OCI-LY7 (cell line): ENCODE measurements around the gene CEND1. TPM values are rescaled to one million over a fixed set of nuclear protein-coding genes. Genes with fewer than 3 reads are reported as not detected.

ENCODE experiments used
- BruUV-seq: library from RNA; stranded (reverse); fragments of 400-500 nt; replicated peaks from 2 replicates; lab custom pipeline; 2021; lab: Mats Ljungman, UMichigan
- CTCF ChIA-PET: fragments of 300-600 bp; sonication (Branson Sonifier 250); formaldehyde crosslinking; loops from one replicate; lab custom pipeline; 2022; ENCODE audit warnings: antibody characterized with exemption; ENCODE audit not compliant: unreplicated experiment; lab: Charles Lee
- POLR2A ChIA-PET: fragments of 300-600 bp; sonication (Branson Sonifier 250); formaldehyde crosslinking; loops from one replicate; lab custom pipeline; 2022; ENCODE audit warnings: antibody characterized with exemption; lab: Charles Lee
- DNase-seq: peaks from one replicate; pipeline ENCODE4 v3.0.0-alpha.2; 2015; ENCODE audit warnings: low spot score
- H2AFZ ChIP-seq: fragments of 200-600 bp; sonication (generic), shearing (Covaris generic); 2 replicates; pipeline ENCODE4 v1.6.1; 2014; ENCODE audit warnings: mild to moderate bottlenecking, antibody characterized with exemption, low read length, moderate library complexity
- H3K27ac ChIP-seq: fragments of 200-600 bp; sonication (generic); 2 replicates; pipeline ENCODE4 v1.5.1; 2014; ENCODE audit warnings: mixed run types, low read depth, mild to moderate bottlenecking, moderate library complexity, low read length, inconsistent platforms; ENCODE audit not compliant: poor library complexity, severe bottlenecking
- H3K36me3 ChIP-seq: fragments of 200-600 bp; sonication (generic); 2 replicates; pipeline ENCODE4 v1.6.1; 2014; ENCODE audit warnings: mild to moderate bottlenecking, antibody characterized with exemption, low read length, moderate library complexity, mixed read lengths; ENCODE audit not compliant: insufficient read depth
- H3K4me1 ChIP-seq: fragments of 200-600 bp; sonication (generic); 2 replicates; pipeline ENCODE4 v1.5.1; 2014; ENCODE audit warnings: mild to moderate bottlenecking, low read length; ENCODE audit not compliant: insufficient read depth, poor library complexity, severe bottlenecking
- H3K4me2 ChIP-seq: fragments of 200-600 bp; sonication (generic); 2 replicates; pipeline ENCODE4 v1.6.1; 2014; ENCODE audit warnings: mild to moderate bottlenecking, low read length
- H3K4me3 ChIP-seq: fragments of 200-600 bp; sonication (generic); 2 replicates; pipeline ENCODE4 v1.5.1; 2014; ENCODE audit warnings: mild to moderate bottlenecking, low read depth, low read length; ENCODE audit not compliant: poor library complexity, severe bottlenecking
- H3K79me2 ChIP-seq: fragments of 200-600 bp; sonication (generic); 2 replicates; pipeline ENCODE4 v1.6.1; 2016; ENCODE audit warnings: low read depth, mild to moderate bottlenecking, low read length, moderate library complexity, mixed read lengths; ENCODE audit not compliant: insufficient read depth
- H3K9me2 ChIP-seq: fragments of 200-600 bp; sonication (generic); 2 replicates; pipeline ENCODE4 v1.6.1; 2016; ENCODE audit warnings: mild to moderate bottlenecking, low read length, mixed read lengths; ENCODE audit not compliant: insufficient read depth
- H3K9me3 ChIP-seq: fragments of 200-600 bp; sonication (generic); 2 replicates; pipeline ENCODE4 v1.6.1; 2014; ENCODE audit warnings: mild to moderate bottlenecking, mixed run types, low read length, mixed read lengths
- H4K20me1 ChIP-seq: fragments of 200-600 bp; sonication (generic); 2 replicates; pipeline ENCODE4 v1.6.1; 2014; ENCODE audit warnings: mild to moderate bottlenecking, antibody characterized with exemption, low read length, moderate library complexity, mixed read lengths; ENCODE audit not compliant: insufficient read depth
- CTCF ChIP-seq: fragments of 200-600 bp; sonication (generic); conservative IDR thresholded peaks from 2 replicates; pipeline ENCODE4 v1.5.1; 2014; ENCODE audit warnings: mild to moderate bottlenecking, antibody characterized with exemption, low read length, moderate library complexity, mixed read lengths
- EZH2phosphoT487 ChIP-seq: fragments of 200-600 bp; sonication (generic); IDR thresholded peaks from 2 replicates; pipeline ENCODE4 v1.6.1; 2018; ENCODE audit warnings: low read depth, borderline replicate concordance, mild to moderate bottlenecking, mixed run types, antibody characterized with exemption, low read length, moderate library complexity, mixed read lengths
- intact Hi-C: fragments of 100-400 bp; cut with micrococcal nuclease; formaldehyde crosslinking; loops from one replicate; pipeline ENCODE4 v1.10.0; 2022; ENCODE audit not compliant: unreplicated experiment
- total RNA-seq, 2 experiments: library from RNA; depleted of rRNA in 1 of 2; stranded (reverse); fragments of >200 nt in 1 of 2; shearing (Covaris generic) in 1 of 2; gene quantifications; 2 replicates each; pipeline ENCODE4 v1.2.3, GENCODE V29; 2014 to 2022

Gene CEND1
- total RNA-seq, 2 experiments from 2014 or later = 17.5 to 32.5 TPM

GRCh38 chr11:773425-773824 lies 16.5 kb downstream of the CEND1 start:
- no peak overlapping the region for H3K27ac ChIP-seq
- H3K9me2 ChIP-seq = no peaks in the 10 kb centered on the region
- no peak overlapping the region for H2AFZ ChIP-seq
- TF ChIP-seq CTCF (no peak), EZH2phosphoT487 (no peak)
- no peaks in the 10 kb centered on the region for H3K9me3 ChIP-seq
- DNase-seq = no peak
- H3K4me2 ChIP-seq = no peak overlapping the region
- H3K36me3 ChIP-seq = peaks cover 62% of the 10 kb centered on the region
- peaks cover 16% of the 10 kb centered on the region for H3K4me1 ChIP-seq
- H3K79me2 ChIP-seq = peaks cover 32% of the 10 kb centered on the region
- ChIA-PET POLR2A (no interaction called here), CTCF (no interaction called here)
- H3K4me3 ChIP-seq = no peak overlapping the region
- no peaks in the 10 kb centered on the region for H4K20me1 ChIP-seq
- BruUV-seq = no TSS peak
- intact Hi-C loops = no loop called here

GRCh38 chr11:772429-773390 lies 17.2 kb downstream of the CEND1 start:
- ChIA-PET POLR2A (no interaction called here), CTCF (no interaction called here)
- TF ChIP-seq EZH2phosphoT487 = no peak
- TF ChIP-seq CTCF = no peak
- Histone ChIP-seq H3K79me2 (peaks cover 32% of the 10 kb centered on the region), H3K27ac (no peak overlapping the region), H3K4me1 (peaks cover 11% of the 10 kb centered on the region), H2AFZ (no peak overlapping the region), H3K36me3 (peaks cover 63% of the 10 kb centered on the region), H3K4me3 (no peak overlapping the region), H3K4me2 (no peak overlapping the region), H3K9me3 (no peaks in the 10 kb centered on the region), H4K20me1 (no peaks in the 10 kb centered on the region), H3K9me2 (no peaks in the 10 kb centered on the region)
- no peak for DNase-seq
- no TSS peak for BruUV-seq
- intact Hi-C loops = no loop called here

GRCh38 chr11:771617-772204 lies 18.2 kb downstream of the CEND1 start:
- no peak overlapping the region for H3K27ac ChIP-seq
- H3K4me3 ChIP-seq = no peak overlapping the region
- no peak overlapping the region for H2AFZ ChIP-seq
- BruUV-seq = no TSS peak
- peaks cover 11% of the 10 kb centered on the region for H3K4me1 ChIP-seq
- no peaks in the 10 kb centered on the region for H3K9me3 ChIP-seq
- peaks cover 73% of the 10 kb centered on the region for H3K36me3 ChIP-seq
- peaks cover 30% of the 10 kb centered on the region for H3K79me2 ChIP-seq
- no peaks in the 10 kb centered on the region for H4K20me1 ChIP-seq
- TF ChIP-seq EZH2phosphoT487 = no peak
- ChIA-PET POLR2A (no interaction called here), CTCF (no interaction called here)
- DNase-seq = no peak
- H3K4me2 ChIP-seq = no peak overlapping the region
- H3K9me2 ChIP-seq = no peaks in the 10 kb centered on the region
- intact Hi-C loops = no loop called here
